ELF-1 (cell line): ENCODE data around the gene MYRF.

ENCODE experiments used
- DNase-seq: peaks from one replicate; pipeline ENCODE4 v3.0.0-alpha.2; 2016; ENCODE audit warnings: low read depth, low spot score

MYRF gene

DNA sequence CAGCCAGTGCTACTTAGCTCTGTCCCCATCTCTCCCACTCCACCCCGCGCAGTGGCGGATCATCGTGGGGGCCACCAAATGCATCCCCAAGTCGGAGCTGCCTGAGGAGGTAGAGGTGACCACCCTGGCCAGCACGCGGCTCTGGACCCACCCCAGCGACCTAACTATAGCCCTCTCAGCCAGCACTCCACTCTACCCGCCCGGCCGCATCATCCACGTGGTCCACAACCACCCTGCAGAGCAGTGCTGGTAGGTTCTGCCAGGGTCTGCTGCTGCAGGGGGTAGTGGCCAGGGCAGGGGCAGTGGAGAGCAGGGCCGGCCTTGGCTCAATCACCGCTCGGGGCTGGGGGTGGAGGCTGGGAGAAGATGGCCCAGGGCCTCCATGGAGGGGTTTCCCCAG is 13.0 kb upstream of the MYRF start:
- no peak for DNase-seq

DNA sequence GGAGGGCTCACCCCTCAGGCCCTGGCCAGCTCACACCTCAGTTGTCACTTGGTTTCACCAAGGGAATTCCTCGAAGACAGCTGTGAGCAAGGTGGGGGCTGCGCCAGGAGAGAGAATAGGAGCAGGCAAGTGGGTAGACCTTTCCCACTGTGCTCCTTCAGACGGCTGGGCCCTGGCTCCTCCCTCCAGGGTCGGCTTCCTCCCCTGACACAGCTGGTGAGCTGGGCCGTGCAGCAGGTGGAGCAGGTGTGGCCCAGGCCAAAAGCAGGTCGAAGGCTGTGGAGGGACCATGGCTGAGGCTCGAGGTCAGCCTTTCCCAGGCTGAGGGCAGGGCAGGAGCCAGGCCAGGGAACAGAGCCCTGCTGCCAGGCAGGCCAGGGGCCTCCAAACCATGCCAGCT is 12.5 kb upstream of the MYRF start:
- no peak for DNase-seq

DNA sequence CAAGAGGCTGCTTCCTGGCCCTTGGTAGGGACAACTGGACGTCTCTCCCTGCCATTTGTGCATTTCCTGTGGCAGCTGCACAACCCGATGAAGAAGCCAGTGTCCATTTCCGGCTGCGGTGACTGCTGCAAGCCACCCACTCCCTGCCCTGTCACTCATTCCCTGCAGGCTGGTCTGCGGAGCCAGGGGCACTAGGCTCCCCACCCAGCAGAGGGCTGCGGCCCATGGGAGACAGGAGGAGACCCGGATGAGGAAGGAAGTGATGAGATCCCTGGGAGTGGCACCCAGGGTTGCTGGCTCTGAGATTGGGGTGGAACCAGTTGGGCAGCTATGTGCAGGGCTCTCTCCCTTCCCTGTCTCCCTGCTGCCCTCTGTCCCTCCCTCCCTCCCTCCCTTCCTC is 10.0 kb upstream of the MYRF start:
- no peak for DNase-seq

DNA sequence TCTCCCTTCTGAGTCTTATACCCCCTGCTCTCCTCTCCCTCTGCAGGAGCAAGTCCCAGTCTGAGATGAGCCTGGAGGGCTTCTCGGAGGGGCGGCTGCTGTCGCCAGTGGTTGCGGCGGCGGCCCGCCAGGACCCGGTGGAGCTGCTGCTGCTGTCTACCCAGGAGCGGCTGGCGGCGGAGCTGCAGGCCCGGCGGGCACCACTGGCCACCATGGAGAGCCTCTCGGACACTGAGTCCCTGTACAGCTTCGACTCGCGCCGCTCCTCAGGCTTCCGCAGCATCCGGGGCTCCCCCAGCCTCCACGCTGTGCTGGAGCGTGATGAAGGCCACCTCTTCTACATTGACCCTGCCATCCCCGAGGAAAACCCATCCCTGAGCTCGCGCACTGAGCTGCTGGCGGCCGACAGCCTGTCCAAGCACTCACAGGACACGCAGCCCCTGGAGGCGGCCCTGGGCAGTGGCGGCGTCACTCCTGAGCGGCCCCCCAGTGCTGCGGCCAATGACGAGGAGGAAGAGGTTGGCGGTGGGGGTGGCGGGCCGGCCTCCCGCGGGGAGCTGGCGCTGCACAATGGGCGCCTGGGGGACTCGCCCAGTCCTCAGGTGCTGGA is 8.8 kb upstream of the MYRF start:
- DNase-seq, result peak; percentile 54

DNA sequence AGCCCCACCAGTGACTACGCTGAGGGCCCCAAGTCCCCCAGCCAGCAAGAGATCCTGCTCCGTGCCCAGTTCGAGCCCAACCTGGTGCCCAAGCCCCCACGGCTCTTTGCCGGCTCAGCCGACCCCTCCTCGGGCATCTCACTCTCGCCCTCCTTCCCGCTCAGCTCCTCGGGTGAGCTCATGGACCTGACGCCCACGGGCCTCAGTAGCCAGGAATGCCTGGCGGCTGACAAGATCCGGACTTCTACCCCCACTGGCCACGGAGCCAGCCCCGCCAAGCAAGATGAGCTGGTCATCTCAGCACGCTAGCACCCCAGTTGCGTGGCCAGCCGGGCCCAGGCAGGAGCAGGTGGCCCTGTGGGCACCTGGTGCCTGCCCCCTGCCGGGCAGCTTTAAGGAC is 8.3 kb upstream of the MYRF start:
- no peak for DNase-seq

DNA sequence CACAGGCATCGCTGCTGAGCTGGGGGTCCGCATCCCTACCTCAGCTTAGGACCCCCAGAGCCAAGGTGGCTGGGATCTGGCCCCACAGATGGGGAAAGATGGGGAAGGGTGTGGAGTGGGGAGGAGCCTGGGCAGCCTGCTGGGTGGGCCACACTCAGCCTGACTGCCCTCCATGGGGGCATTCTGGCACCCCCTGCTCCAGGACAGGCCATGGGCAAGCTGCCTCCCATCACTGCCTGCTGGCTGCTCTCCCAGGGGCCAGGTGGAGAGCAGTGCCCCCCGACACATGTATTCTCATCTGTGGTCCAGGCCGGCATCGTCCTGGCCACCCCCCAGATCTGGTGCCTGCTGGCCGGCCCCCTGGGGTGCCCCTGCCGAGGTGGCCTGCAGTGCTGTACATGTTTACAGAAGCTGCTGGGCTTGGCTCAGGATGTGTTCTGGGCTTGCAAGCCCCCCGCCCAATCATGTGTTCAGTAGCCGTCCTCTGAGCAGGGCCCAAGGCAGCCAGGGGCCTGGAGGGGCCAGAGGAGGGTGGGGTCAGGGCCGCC is 7.8 kb upstream of the MYRF start:
- no peak for DNase-seq

DNA sequence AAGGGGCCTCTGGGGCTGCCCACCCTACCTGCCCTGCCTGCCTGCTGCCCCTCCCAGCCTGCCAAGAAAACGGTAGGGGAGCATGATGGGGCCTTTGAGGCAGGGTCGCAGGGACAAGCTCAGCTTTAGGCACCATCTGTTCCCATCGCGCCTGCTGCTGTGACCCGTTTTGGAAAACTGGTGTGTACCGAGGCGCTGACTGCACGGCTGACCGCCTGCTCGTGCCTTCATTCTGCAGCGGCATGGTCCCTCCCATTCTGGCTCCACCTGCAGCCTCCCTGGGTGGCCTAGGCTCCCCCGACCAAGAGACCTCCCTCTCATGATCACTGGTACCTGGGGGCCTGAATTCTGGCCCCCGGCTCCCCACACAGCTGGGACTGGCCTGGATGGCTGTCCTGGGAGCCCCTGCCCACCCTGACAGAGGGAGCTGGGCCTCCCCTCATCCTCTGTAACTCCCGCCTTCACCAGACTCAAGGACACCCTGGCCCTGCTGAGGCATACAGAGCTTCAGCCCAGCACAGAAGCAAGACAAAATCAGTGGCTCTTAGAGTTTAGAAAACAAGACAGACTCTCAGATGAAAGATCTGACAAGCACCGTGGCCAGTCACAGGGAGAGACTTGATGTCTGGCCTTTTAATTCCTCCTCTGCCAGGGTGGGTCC is 6.5 kb upstream of the MYRF start:
- no peak for DNase-seq

DNA sequence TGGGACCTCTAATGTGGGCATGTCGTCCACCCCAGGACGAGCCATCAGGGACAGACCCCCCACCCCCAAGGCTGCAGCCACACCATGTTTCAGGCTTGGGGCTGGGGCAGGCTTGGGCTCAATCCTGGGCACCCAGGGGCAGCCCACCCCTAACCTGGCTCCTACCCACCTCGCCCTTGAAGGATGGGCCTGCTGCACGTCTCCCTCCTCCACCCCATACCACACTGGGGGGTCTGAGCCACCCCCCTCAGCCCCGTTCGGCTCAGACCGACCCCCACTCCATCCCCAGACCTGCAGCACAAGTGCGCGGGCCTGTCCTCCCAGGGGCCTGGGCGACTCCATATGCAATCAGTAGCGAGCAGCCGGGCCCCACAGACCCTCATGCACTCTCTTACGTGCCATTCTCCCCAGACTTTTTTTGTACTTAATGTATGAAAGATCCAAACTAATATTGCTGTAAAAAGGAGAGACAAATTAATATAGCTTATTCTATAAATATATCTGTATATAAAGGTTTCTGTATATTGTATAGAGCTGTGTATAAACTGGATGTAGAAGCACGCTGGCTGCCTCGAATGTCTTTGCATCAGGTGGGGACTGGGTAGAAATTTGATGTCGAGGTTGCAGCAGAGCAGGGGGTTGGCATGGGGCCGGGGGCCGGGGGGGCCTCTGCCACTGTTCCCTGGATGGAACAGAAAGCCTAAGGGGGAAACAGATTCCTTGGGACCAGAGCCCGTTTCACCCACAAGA is 5.8 kb upstream of the MYRF start:
- DNase-seq, result no peak

DNA sequence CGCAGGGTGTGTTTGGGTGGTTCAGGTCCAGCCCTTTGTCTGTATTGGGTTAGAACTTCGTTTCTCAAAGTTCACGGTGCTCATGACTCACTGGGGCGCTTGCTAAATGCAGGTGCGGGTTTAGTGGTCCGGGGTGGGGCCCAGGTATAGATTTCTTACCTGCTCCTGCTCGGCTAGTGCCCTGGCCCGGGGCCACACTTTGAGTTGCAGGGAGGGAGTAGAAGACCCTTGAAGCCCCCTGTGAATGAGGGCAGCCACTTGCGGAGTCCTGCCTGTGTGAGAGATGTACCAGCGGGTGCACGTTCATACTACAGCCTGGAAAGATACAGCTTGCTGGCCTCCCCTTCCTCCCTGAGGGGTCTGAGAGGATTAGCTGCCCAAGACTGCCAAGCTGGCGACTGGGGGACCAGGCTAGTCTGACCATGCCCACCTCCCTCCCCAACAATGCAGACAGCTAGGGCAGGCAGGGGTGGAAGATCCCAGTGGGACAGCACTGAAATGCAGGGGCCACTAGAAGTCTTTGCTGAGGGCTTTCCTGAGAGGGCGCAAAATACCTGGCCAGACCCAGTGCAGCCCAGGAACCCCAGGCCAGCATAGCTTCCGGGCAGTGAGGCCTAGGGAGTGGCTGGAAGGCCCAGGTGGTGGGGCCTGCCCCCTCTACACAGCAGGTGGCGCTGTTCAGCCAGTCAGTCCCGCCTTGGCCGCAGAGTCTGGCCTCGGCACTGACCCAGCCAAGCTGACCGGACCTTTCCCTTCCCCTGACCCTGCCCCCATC is 5.1 kb upstream of the MYRF start:
- peak; percentile 90 for DNase-seq

DNA sequence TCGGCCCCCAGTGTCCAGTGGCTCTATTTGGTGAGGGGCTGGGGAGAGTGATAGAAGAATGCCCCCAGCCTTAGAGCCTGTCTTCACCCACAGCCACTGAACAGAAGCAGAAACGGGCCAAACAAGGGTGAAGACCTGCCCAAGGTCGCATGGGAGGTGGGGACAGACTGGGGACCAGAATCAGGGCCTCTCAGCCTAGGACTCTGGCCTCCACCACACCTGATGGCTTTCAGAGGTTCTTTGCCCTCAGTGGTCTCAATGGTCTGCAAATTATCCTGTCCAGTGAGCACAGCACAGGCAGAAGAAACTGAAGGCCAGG is 4.5 kb upstream of the MYRF start:
- DNase-seq, result no peak

DNA sequence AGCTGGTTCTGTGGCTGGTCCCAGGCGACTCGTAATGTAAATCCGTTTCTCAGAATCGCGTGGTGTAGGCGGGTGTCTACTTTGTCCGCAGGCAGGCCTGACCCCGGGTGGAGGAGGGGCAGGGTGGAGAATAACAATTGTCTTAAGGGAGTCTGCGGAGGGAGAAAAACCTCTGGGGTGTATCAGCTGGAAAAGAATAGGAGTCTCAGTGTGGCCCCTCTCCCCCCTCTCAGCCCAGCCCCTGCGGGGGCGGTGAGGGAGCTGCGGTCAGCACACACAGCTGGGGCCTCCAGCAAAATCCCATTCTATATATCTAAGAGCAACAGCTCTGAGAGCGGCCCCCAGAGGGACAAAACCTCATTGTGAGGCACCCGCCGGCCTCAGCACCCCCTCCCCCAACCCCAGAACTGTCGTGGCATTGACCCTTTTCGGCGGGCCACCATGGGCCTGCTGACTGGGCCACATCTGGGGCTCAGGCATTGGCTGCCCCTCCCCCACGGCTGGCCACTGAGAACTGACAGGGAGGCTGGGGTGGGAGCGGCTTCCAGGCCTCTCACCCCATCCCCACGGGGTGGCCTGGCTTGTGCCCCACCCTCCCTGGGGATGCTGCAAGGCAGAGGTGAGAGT is 2.7 kb upstream of the MYRF start:
- DNase-seq, result peak; percentile 46

DNA sequence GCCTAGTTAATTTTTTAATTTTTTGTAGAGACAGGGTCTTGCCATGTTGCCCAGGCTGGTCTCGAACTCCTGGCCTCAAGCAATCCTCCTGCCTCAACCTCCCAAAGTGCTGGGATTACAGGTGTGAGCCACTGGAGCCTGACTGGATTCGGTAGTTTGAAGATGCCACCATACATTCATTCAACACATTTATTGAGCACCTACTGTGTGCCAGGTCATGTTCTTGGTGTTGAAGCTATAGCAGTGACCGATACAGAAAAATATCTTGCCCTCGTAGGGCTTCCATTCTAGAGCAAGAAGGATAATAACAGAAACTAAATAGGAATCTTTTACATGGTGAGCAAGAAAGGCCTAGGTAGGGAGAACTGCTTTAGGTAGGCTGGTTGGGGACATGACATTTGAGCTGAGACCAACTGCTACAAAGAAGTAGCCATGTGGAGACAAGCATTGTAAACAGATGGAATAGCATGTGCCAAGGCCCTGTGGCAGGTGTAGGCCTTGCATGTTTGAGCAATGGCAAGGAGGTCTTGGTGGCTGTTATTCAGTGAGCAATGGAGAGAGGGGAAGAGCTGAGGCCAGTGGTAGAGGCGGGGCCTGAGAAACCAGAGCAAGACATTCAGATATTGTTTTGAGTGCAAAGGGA is 1.7 kb upstream of the MYRF start:
- no peak for DNase-seq

DNA sequence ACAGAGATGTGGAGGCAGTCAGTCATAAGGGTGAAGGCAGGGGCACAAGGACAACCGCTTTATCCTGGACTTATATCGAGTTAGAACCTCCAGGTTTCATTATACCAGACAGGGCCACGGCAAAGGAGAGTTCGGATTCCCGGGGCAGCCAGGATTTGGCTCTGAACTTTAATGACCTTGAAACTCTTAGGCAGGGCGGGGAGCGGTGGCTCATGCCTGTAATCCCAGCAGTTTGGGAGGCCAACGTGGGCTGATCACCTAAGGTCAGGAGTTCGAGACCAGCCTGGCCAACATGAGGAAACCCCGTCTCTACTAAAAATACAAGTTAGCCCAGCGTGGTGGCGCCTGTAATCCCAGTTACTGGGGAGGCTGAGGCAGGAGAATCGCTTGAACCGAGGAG is 1.1 kb upstream of the MYRF start:
- DNase-seq, result no peak

DNA sequence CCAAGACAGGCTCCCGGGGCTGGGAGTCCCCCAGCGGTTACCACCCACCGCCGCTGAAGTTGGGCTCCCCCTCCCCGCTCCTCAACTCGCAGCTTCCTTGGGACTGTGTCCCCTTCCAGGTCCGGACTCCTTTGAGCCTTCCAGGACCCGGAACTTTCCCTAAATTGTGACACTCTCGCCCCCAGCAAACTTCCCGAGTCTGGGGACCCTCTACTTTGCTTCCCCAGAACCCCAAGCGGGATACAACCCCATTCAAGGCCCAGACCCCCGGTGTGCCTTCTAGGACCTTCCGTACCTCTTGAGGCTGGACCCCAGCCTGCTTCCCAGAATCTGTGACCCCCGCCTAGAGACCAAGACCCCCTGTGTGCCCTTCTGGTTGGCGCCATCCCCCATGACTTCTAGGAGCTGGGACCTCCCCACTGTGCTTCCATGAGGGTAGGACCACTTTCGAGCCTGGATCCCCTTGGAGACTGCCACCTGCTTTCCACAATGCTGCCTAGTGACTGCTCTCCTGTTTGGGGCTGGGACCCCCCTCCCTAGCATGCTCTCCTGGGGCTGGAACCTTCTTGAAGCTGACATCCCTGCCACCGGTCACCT is 587 bp downstream of the MYRF start:
- no peak for DNase-seq

DNA sequence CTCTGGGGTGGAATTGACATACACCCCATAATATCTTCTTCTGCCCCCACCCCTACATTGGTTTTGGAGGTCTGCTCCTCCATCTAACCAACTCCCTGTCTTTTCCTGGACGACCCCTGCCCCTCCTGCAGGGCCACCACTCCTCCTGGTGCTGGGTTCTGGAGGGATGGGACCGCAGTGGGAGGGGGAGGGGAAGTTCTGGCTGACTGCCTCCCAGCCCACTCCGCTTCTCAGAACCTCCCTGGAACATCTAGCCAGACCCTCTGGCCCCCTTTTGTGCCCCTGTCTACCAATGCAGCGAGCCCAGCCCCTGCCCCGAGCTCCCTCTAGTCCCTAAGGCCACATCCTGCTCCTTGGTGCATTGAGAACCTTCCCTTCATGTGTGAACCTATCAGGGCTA is 1.2 kb downstream of the MYRF start:
- no peak for DNase-seq

DNA sequence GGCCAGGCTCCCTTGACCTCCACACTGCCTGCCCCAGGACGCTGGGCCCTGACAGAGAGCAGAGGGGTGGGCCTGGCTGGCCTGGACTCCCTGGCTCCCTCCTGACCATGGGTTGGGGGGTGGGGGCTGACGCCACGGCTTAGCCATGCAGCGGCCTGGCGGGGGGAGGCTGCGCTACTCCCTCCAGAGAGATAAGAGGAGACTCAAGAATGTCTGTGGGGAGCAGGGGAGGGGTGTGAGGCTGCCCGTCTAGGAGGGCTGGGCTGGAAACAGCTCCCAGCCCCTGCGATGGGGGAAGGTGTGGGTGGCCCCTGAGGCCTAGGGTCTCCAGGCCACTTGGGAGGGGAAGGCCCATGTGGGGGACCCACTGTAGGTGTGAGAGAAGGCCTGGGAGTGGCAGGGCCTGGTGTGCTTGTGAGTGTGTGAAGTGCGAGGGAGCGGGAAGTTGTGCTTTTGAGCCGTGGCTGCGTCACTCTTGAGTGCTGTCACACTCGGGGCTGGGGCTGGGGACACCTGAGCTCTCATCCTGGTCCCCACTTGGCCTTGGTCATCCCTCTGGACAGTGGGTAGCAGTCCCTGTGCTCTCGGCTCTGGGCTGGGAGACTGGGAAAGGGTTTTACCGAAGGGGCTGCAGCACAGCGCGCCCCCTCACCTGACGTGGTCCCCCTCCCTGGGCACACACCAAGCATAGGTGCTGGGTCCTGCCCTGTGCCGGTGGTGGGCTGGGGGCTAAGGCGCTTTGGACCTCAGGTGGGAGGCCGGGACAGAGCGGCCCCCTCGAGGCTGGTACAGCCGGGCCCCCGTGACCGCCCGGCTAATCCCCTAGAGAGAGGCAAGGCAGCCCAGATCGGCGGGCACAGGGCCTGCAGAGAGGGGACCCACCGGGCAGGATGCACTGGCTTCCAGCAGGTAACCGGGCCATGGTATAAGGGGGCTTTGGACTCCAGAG is 2.4 kb downstream of the MYRF start:
- DNase-seq, result peak; percentile 75

DNA sequence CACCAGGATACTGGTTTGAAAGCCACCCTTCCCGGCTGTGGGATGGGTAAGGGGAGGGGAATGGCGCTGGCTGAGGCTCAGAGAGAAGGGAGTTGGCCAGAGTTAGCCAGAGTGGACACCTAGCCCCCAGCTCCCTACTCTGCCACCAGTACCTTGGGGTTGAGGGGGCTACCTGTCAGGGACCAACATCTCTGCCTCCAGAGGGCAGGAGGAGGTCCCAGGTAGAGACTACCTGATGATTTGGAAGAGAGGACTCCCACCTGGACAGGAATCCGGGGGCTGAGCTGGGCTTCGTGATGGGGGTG is 3.7 kb downstream of the MYRF start:
- no peak for DNase-seq

DNA sequence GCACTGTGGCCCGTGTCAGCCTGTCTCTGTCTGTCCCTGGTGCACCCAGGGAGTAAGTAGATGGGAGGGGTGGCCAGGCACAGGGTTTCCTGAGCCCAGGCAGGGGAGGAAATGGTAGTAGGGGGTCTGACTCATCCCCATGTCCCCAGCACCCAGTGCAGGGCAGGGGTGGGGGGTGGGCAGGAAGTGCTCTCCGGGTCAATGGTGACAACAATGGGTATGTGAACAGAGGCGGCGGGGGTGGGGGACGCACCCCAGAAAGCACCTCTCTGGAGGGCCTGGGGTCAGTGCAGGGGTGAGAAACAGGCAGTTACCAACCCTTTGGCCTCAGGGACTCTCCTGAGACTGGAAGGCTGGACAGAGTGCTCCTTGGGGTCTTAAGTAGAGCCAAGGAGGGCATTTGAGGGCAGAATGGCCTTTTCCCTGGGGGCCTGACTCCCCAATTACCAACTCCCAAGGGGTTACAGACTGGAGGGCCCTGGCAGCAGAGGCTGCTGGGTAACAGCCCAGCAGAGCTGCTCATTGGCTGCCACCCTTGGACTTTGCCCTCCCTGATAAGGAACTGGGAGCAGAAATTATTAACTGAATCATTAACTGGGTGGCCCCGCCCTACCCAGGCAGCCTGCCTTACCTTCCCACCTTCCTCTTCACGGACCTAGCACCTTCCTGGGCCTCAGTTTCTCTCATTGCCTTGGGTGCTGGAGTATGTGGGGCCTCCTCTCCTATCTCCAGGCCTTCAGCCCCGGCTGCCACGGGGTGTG is 4.2 kb downstream of the MYRF start:
- DNase-seq, result no peak

DNA sequence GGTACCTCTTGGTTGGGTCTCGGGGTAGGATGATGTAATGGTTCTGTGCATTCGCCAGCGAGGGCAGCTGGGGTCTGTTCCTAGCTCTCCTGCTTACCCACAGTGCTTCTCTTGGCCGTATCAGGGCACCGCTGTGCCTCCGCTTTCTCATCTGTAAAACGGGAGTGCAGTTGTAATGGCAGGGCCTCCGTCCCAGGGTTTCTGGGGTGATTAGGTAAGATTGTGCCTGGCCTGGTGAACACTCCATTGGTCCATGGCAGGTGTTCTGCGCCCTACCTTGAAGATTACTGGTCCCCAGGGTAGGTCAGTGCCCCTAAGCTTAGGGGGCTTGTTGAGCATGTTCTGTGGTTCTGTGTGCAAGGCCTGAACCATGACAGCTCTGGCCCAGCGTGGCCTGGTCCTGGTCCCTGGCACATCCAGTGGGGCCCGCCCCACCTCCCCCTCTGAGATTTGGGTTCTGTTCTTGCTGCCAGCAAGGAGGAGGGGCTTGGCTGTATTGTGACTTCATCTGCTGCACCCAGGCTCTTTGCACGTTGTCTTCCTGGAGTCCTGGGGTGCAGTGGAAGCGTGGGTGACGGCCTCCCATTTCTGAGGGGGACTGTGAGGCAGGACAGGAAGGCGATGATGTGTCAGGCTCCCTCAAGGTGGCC is 4.9 kb downstream of the MYRF start:
- DNase-seq, result no peak
